Caco-2 (cell line): ENCODE data around the gene KIRREL2. TPM values are rescaled to one million over a fixed set of nuclear protein-coding genes. Genes with fewer than 3 reads are reported as not detected.
A peak's percentile ranks its signal among the peaks of the same experiment; 100 is the strongest.

Source experiments
- BruUV-seq: library from RNA; stranded (reverse); fragments of 400-500 nt; replicated peaks from 2 replicates; lab custom pipeline; 2021; lab: Mats Ljungman, UMichigan
- CTCF ChIA-PET: fragments of 300-600 bp; sonication (Branson Sonifier 250); formaldehyde crosslinking; loops from one replicate; lab custom pipeline; 2022; ENCODE audit warnings: antibody characterized with exemption; lab: Charles Lee
- POLR2A ChIA-PET: fragments of 300-600 bp; sonication (Branson Sonifier 250); formaldehyde crosslinking; loops from one replicate; lab custom pipeline; 2022; ENCODE audit warnings: antibody characterized with exemption; lab: Charles Lee
- DNase-seq, 2 experiments: peaks; one replicate each; pipeline versions ENCODE4 v3.0.0 to v3.0.0-alpha.2; 2020 to 2022
- H3K27me3 ChIP-seq: replicated peaks from 2 replicates; pipeline ENCODE4 v1.6.0; 2011; ENCODE audit warnings: low read length; ENCODE audit not compliant: control insufficient read depth, insufficient read depth
- H3K36me3 ChIP-seq: 2 replicates; pipeline ENCODE4 v1.5.1; 2011; ENCODE audit warnings: low read length; ENCODE audit not compliant: control insufficient read depth, insufficient read depth
- H3K4me1 ChIP-seq: fragments of 250-450 bp; sonication (Bioruptor Pico); 2 replicates; pipeline ENCODE4 v1.5.1; 2020; ENCODE audit warnings: mild to moderate bottlenecking
- H3K4me3 ChIP-seq: 2 replicates; pipeline ENCODE4 v1.5.1; 2011; ENCODE audit warnings: low read depth, mild to moderate bottlenecking, control low read depth, low read length
- H3K9me3 ChIP-seq: fragments of 250-450 bp; sonication (Bioruptor Pico); 2 replicates; pipeline ENCODE4 v1.5.1; 2020; ENCODE audit warnings: mild to moderate bottlenecking, moderate library complexity
- H3K27ac Mint-ChIP-seq: one replicate; pipeline ENCODE4 v1.8.0; 2022; ENCODE audit warnings: mixed read lengths; ENCODE audit not compliant: unreplicated experiment
- H3K27me3 Mint-ChIP-seq: one replicate; pipeline ENCODE4 v1.8.0; 2022; ENCODE audit warnings: mixed read lengths; ENCODE audit not compliant: insufficient read depth, unreplicated experiment
- H3K36me3 Mint-ChIP-seq: one replicate; pipeline ENCODE4 v1.8.0; 2022; ENCODE audit warnings: mild to moderate bottlenecking, mixed read lengths; ENCODE audit not compliant: insufficient read depth, unreplicated experiment
- H3K4me1 Mint-ChIP-seq: one replicate; pipeline ENCODE4 v1.8.0; 2022; ENCODE audit warnings: low read depth, mixed read lengths; ENCODE audit not compliant: unreplicated experiment
- H3K4me3 Mint-ChIP-seq: one replicate; pipeline ENCODE4 v1.8.0; 2022; ENCODE audit warnings: mild to moderate bottlenecking, moderate library complexity, mixed read lengths; ENCODE audit not compliant: unreplicated experiment
- H3K9me3 Mint-ChIP-seq: one replicate; pipeline ENCODE4 v1.8.0; 2022; ENCODE audit warnings: mixed read lengths; ENCODE audit not compliant: unreplicated experiment
- CTCF ChIP-seq, 2 experiments: fragments of 200-600 bp in 1 of 2; IDR thresholded peaks; 1 replicate in 1 of 2; 2 replicates in 1 of 2; pipeline versions ENCODE4 v1.5.1 to v1.8.0; 2011 to 2022; ENCODE audit warnings: antibody characterized with exemption in 1 of 2, control low read depth in 1 of 2, inconsistent platforms in 1 of 2, low read depth in 1 of 2, low read length in 1 of 2, mild to moderate bottlenecking in 1 of 2, moderate library complexity in 1 of 2; ENCODE audit not compliant: insufficient read depth in 1 of 2, severe bottlenecking in 1 of 2, unreplicated experiment in 1 of 2
- intact Hi-C: fragments of 100-400 bp; cut with micrococcal nuclease; formaldehyde crosslinking; loops from one replicate; pipeline ENCODE4 v1.10.0; 2022; ENCODE audit not compliant: unreplicated experiment
- total RNA-seq: library from RNA; stranded (reverse); gene quantifications from 2 replicates; pipeline ENCODE4 v1.2.3, GENCODE V29; 2022

Gene KIRREL2
- total RNA-seq, 1 experiment from 2014 or later: 0.14 TPM

GRCh38 chr19:35901055-35901644 is 44.4 kb downstream of the KIRREL2 start:
- Mint-ChIP-seq H3K9me3 (no peaks in the 10 kb centered on the region), H3K36me3 (peaks cover 6% of the 10 kb centered on the region), H3K27me3 (peaks cover 5% of the 10 kb centered on the region), H3K27ac (no peak overlapping the region), H3K4me3 (peak overlapping the region; percentile 83), H3K4me1 (peaks cover 7% of the 10 kb centered on the region)
- CTCF ChIA-PET: interaction anchor here (0.6 to 1.8 kb wide), 2 partner anchors 30 to 141 kb away, joined by 5 to 7 read pairs; no protein-coding TSS in a partner anchor
- Histone ChIP-seq H3K4me3 (no peak overlapping the region), H3K4me1 (0 out of 2 replicates have a peak, but pooled peaks cover 7% of the 10 kb centered on the region), H3K9me3 (no peaks in the 10 kb centered on the region), H3K27me3 (no peaks in the 10 kb centered on the region), H3K36me3 (no peaks in the 10 kb centered on the region)
- POLR2A ChIA-PET: no interaction called here
- no peak for TF ChIP-seq CTCF (IDR thresholded peaks at IDR 0.05; ENCODE audit: insufficient read depth in 1 of 2, low read depth in 1 of 2, low read length in 1 of 2, severe bottlenecking in 1 of 2, unreplicated experiment in 1 of 2)
- DNase-seq: no peak
- intact Hi-C loops: no loop called here
- BruUV-seq: no TSS peak

- H3K4me3 ChIP-seq: peak within 1 kb of the TSS; percentile 36
- H3K27ac Mint-ChIP-seq: peak within 1 kb of the TSS; percentile 58
- POLR2A ChIA-PET: no interaction called here
Observed at GRCh38 chr19:35901854-35902661, 45.3 kb downstream of the KIRREL2 start, which contains the start of gene HCST. TSS of gene HCST (plus strand) at chr19:35902529. CDS start at chr19:35902594, 65 bp downstream.

More at GRCh38 chr19:35901854-35902661, 45.3 kb downstream of the KIRREL2 start, which contains the start of gene HCST:
- intact Hi-C loops: no loop called here
- Histone ChIP-seq H3K9me3 (no peaks in the 10 kb centered on the region), H3K27me3 (no peaks in the 10 kb centered on the region), H3K4me1 (0 out of 2 replicates have a peak, but pooled peaks cover 7% of the 10 kb centered on the region), H3K36me3 (no peaks in the 10 kb centered on the region)
- H3K27me3 Mint-ChIP-seq: peaks cover 5% of the 10 kb centered on the region
- CTCF ChIA-PET: no interaction called here
- DNase-seq: no peak
- H3K4me3 Mint-ChIP-seq: peak within 1 kb of the TSS; percentile 83
- H3K36me3 Mint-ChIP-seq: peaks cover 6% of the 10 kb centered on the region
- no peak for TF ChIP-seq CTCF (IDR thresholded peaks at IDR 0.05; ENCODE audit: insufficient read depth in 1 of 2, low read depth in 1 of 2, low read length in 1 of 2, severe bottlenecking in 1 of 2, unreplicated experiment in 1 of 2)
- BruUV-seq: no TSS peak
- H3K4me1 Mint-ChIP-seq: peaks cover 7% of the 10 kb centered on the region
- H3K9me3 Mint-ChIP-seq: no peaks in the 10 kb centered on the region
